ENCODE measurements around the gene ASCC3.
A peak's percentile ranks its signal among the peaks of the same experiment; 100 is the strongest.

The ASCC3 gene

DNA sequence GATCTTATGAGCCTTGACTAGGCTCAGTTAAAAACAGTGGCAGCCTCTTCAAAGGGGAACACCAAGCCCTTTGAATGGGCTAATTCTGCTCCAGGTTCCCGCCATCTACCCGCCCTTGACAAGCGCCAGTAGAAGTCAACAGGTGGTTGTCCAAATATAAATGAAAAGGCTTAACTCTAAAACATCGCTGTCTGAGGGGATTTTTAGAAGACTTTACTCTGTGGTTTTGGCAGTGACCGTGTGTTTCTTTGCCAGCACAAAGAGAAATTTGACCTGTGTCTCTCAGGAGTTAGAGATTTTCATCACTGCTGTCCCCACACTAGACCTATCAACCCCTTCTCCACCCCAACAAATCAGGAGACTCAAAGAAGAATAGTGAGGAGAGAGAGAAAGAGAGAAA lies 396.7 kb downstream of the ASCC3 start:
- H3K4ac ChIP-seq (ENCODE audit: low read depth, low read length), result no peak overlapping the region
- H3K4me1 ChIP-seq (ENCODE audit: control insufficient read depth, low read depth, low read length), result no peaks in the 10 kb centered on the region
- H2BK15ac ChIP-seq (replicated peaks; ENCODE audit: low read depth), result no peak overlapping the region
- H3K23ac ChIP-seq (ENCODE audit: low read length), result no peak overlapping the region
- no peak overlapping the region for H3K4me3 ChIP-seq (ENCODE audit: low read length)
- no peak for DNase-seq
- no peaks in the 10 kb centered on the region for H3K79me1 ChIP-seq (ENCODE audit: low read length)
- H2BK120ac ChIP-seq (ENCODE audit: low read depth, low read length), result no peak overlapping the region
- no peak overlapping the region for H3K9ac ChIP-seq (ENCODE audit: low read length)
- no peak overlapping the region for H3K56ac ChIP-seq (ENCODE audit: low read length)
- no peak overlapping the region for H2AK5ac ChIP-seq (ENCODE audit: low read length)
- H3K4me2 ChIP-seq (ENCODE audit: low read length), result no peak overlapping the region
- H3K18ac ChIP-seq (ENCODE audit: low read length), result no peak overlapping the region
- no peak overlapping the region for H2BK5ac ChIP-seq (ENCODE audit: low read length)
- H4K5ac ChIP-seq (ENCODE audit: low read length), result no peak overlapping the region
- H3K79me2 ChIP-seq (ENCODE audit: control insufficient read depth, insufficient read depth, low read length), result no peaks in the 10 kb centered on the region
- H3K27me3 ChIP-seq (ENCODE audit: insufficient read depth, low read length, poor library complexity), result no peaks in the 10 kb centered on the region
- no peak overlapping the region for H3K27ac ChIP-seq (ENCODE audit: low read depth, low read length)
- no peaks in the 10 kb centered on the region for H3K36me3 ChIP-seq (ENCODE audit: control insufficient read depth, insufficient read depth, low read length)
- H4K8ac ChIP-seq (ENCODE audit: low read depth, low read length), result no peak overlapping the region
- WGBS (ENCODE audit: extremely low coverage, insufficient coverage, low lambda C conversion rate), result no CpG with 5 or more reads among the region's 5 CpGs

DNA sequence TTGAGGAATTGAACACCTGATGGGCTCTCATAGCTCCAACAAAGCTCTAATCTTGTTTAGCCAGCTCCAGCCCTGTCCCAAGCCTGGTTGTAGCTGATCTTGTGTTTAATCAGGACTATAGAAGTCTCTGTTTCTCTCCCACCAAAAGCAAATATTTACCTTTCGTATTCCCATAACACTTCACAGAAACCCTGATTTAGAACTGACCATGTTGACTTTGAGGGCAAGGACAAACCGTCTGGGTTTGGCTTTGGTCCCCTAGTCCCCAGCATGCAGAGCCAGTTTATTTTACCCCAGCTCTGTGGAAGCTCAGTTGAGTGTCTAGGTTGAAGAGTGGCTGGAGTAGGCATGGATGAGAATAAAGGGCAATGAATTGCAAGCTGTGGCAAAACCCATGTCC lies 398.4 kb downstream of the ASCC3 start:
- H3K27ac ChIP-seq (ENCODE audit: low read depth, low read length), result no peak overlapping the region
- DNase-seq, result no peak
- H3K18ac ChIP-seq (ENCODE audit: low read length), result no peak overlapping the region
- H3K56ac ChIP-seq (ENCODE audit: low read length), result no peak overlapping the region
- no peak overlapping the region for H2BK15ac ChIP-seq (replicated peaks; ENCODE audit: low read depth)
- H3K4ac ChIP-seq (ENCODE audit: low read depth, low read length), result no peak overlapping the region
- no peak overlapping the region for H2BK120ac ChIP-seq (ENCODE audit: low read depth, low read length)
- H2AK5ac ChIP-seq (ENCODE audit: low read length), result no peak overlapping the region
- no peaks in the 10 kb centered on the region for H3K79me2 ChIP-seq (ENCODE audit: control insufficient read depth, insufficient read depth, low read length)
- no CpG with 5 or more reads among the region's 2 CpGs for WGBS (ENCODE audit: extremely low coverage, insufficient coverage, low lambda C conversion rate)
- H3K4me3 ChIP-seq (ENCODE audit: low read length), result no peak overlapping the region
- no peaks in the 10 kb centered on the region for H3K36me3 ChIP-seq (ENCODE audit: control insufficient read depth, insufficient read depth, low read length)
- H4K5ac ChIP-seq (ENCODE audit: low read length), result no peak overlapping the region
- no peaks in the 10 kb centered on the region for H3K79me1 ChIP-seq (ENCODE audit: low read length)
- no peak overlapping the region for H2BK5ac ChIP-seq (ENCODE audit: low read length)
- no peak overlapping the region for H4K8ac ChIP-seq (ENCODE audit: low read depth, low read length)
- no peaks in the 10 kb centered on the region for H3K4me1 ChIP-seq (ENCODE audit: control insufficient read depth, low read depth, low read length)
- no peak overlapping the region for H3K9ac ChIP-seq (ENCODE audit: low read length)
- H3K23ac ChIP-seq (ENCODE audit: low read length), result no peak overlapping the region
- no peaks in the 10 kb centered on the region for H3K27me3 ChIP-seq (ENCODE audit: insufficient read depth, low read length, poor library complexity)
- no peak overlapping the region for H3K4me2 ChIP-seq (ENCODE audit: low read length)

DNA sequence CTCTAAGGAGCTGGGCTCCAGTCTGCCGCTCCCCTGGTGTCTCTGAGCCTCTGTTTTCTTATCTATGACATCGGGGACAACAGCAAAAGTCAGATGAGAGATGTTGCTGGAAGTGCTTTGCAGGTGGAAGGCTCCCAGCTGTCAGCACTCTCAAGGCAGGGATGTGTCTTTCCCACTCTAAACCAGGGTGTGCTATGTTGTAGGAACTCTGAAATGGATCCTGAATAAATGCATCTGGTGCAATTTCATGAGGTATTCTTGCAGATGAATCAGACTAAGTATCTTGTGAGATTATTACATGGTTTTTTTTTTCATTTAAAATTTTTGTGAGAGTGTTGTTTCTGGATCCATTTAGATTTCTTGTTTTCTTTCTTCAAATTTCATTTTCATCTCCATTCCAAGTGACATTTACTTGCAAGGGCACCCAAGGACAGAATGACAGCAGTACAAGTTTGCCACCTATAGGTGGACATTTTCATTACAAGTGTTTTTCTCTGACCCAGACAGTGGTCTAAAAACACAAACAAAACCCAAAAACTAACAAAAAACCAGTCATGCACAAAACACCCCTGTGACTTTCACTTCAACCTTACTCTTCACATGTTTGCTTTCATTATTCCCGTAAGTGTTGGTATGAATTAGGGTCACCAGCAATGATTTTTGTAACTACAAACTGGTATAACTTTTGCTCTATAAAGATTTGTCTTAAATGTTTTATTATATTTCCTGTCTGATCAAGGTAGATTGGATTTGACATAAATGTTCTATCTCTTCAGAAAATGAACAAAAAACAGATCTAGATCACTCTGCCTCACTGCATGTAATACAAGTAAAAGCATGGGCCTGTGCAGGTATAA lies 401.7 kb downstream of the ASCC3 start:
- Histone ChIP-seq H4K8ac (ENCODE audit: low read depth, low read length) (no peak overlapping the region), H2AK5ac (ENCODE audit: low read length) (no peak overlapping the region), H3K4me2 (ENCODE audit: low read length) (no peak overlapping the region), H3K56ac (ENCODE audit: low read length) (no peak overlapping the region), H3K27me3 (ENCODE audit: insufficient read depth, low read length, poor library complexity) (no peaks in the 10 kb centered on the region), H3K23ac (ENCODE audit: low read length) (no peak overlapping the region), H3K18ac (ENCODE audit: low read length) (no peak overlapping the region), H3K27ac (ENCODE audit: low read depth, low read length) (no peak overlapping the region), H3K9ac (ENCODE audit: low read length) (no peak overlapping the region), H3K4me1 (ENCODE audit: control insufficient read depth, low read depth, low read length) (no peaks in the 10 kb centered on the region), H3K4me3 (ENCODE audit: low read length) (no peak overlapping the region), H3K79me2 (ENCODE audit: control insufficient read depth, insufficient read depth, low read length) (no peaks in the 10 kb centered on the region), H2BK5ac (ENCODE audit: low read length) (no peak overlapping the region), H3K4ac (ENCODE audit: low read depth, low read length) (no peak overlapping the region), H4K5ac (ENCODE audit: low read length) (no peak overlapping the region), H3K79me1 (ENCODE audit: low read length) (no peaks in the 10 kb centered on the region), H2BK120ac (ENCODE audit: low read depth, low read length) (no peak overlapping the region), H2BK15ac (replicated peaks; ENCODE audit: low read depth) (no peak overlapping the region), H3K36me3 (ENCODE audit: control insufficient read depth, insufficient read depth, low read length) (no peaks in the 10 kb centered on the region)
- DNase-seq, result peak; percentile 57
- no CpG with 5 or more reads among the region's 3 CpGs for WGBS (ENCODE audit: extremely low coverage, insufficient coverage, low lambda C conversion rate)

DNA sequence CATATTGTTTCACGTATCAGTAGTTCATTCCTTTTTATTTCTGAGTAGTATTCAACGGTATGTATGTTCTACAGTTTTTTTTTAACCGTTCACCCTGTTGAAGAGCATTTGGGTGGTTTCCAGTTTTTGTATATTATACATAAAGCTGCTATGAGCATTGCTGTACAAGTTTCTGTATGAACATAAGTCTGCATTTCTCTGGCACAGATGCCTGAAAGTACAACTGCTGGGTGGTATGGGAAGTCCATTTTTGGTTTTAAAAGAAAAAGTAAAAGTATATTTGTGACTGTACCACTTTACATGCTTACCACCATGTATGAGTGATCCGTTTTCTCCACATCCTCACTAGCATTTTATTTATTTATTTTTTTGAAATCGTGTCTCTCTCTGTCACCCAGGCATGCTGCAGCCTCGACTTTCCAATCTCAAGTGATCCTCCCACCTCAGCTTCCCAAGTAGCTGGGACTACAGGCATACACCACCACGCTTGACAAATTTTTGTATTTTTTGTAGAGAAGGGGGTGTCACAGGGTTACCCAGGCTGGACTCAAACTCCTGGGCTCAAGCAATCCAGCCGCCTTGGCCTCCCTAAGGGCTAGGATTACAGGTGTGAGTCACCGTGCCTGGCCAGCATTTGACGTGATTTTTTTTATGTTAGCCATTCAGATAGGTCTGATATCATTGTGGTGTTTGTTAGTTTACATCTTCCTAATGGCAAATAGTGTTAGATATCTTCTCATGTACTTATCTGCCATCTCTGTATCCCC lies 405.4 kb downstream of the ASCC3 start:
- no peak for DNase-seq
- no peak overlapping the region for H3K56ac ChIP-seq (ENCODE audit: low read length)
- no peaks in the 10 kb centered on the region for H3K4me1 ChIP-seq (ENCODE audit: control insufficient read depth, low read depth, low read length)
- H4K5ac ChIP-seq (ENCODE audit: low read length), result no peak overlapping the region
- no peaks in the 10 kb centered on the region for H3K27me3 ChIP-seq (ENCODE audit: insufficient read depth, low read length, poor library complexity)
- no peak overlapping the region for H3K27ac ChIP-seq (ENCODE audit: low read depth, low read length)
- no peak overlapping the region for H4K8ac ChIP-seq (ENCODE audit: low read depth, low read length)
- H3K4me3 ChIP-seq (ENCODE audit: low read length), result no peak overlapping the region
- no peak overlapping the region for H3K18ac ChIP-seq (ENCODE audit: low read length)
- no peak overlapping the region for H3K4ac ChIP-seq (ENCODE audit: low read depth, low read length)
- no peak overlapping the region for H3K9ac ChIP-seq (ENCODE audit: low read length)
- H3K79me1 ChIP-seq (ENCODE audit: low read length), result no peaks in the 10 kb centered on the region
- H3K79me2 ChIP-seq (ENCODE audit: control insufficient read depth, insufficient read depth, low read length), result no peaks in the 10 kb centered on the region
- H2BK15ac ChIP-seq (replicated peaks; ENCODE audit: low read depth), result no peak overlapping the region
- H3K4me2 ChIP-seq (ENCODE audit: low read length), result no peak overlapping the region
- no peak overlapping the region for H2AK5ac ChIP-seq (ENCODE audit: low read length)
- WGBS (ENCODE audit: extremely low coverage, insufficient coverage, low lambda C conversion rate), result no CpG with 5 or more reads among the region's 10 CpGs
- H3K36me3 ChIP-seq (ENCODE audit: control insufficient read depth, insufficient read depth, low read length), result no peaks in the 10 kb centered on the region
- no peak overlapping the region for H3K23ac ChIP-seq (ENCODE audit: low read length)
- H2BK120ac ChIP-seq (ENCODE audit: low read depth, low read length), result no peak overlapping the region
- H2BK5ac ChIP-seq (ENCODE audit: low read length), result no peak overlapping the region

DNA sequence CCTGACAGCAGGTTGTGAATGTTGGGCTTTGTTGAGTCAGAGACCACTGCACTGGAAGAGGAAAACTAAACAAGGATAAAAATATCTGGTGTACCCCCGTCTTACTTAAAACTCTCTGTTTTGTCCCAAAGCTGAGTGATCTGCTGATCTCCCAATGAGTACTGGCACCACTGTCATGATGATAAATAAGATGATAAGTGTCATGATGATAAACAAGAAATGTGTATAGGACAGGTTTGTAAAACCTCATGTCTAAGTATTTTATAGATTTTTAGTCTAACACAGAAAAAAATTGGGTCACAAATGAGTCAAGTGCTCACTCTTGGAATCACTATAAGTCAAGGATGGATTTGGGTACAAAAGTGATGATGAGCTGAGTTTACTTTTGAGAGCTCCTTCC lies 407.9 kb downstream of the ASCC3 start:
- no peak overlapping the region for H2BK15ac ChIP-seq (replicated peaks; ENCODE audit: low read depth)
- H4K8ac ChIP-seq (ENCODE audit: low read depth, low read length), result no peak overlapping the region
- no peak overlapping the region for H3K9ac ChIP-seq (ENCODE audit: low read length)
- no CpG with 5 or more reads among the region's 1 CpG for WGBS (ENCODE audit: extremely low coverage, insufficient coverage, low lambda C conversion rate)
- no peak overlapping the region for H3K23ac ChIP-seq (ENCODE audit: low read length)
- no peak overlapping the region for H3K4ac ChIP-seq (ENCODE audit: low read depth, low read length)
- H3K79me2 ChIP-seq (ENCODE audit: control insufficient read depth, insufficient read depth, low read length), result no peaks in the 10 kb centered on the region
- H2AK5ac ChIP-seq (ENCODE audit: low read length), result no peak overlapping the region
- no peak overlapping the region for H3K27ac ChIP-seq (ENCODE audit: low read depth, low read length)
- H3K18ac ChIP-seq (ENCODE audit: low read length), result no peak overlapping the region
- H3K4me1 ChIP-seq (ENCODE audit: control insufficient read depth, low read depth, low read length), result no peaks in the 10 kb centered on the region
- peaks cover 20% of the 10 kb centered on the region for H3K27me3 ChIP-seq (ENCODE audit: insufficient read depth, low read length, poor library complexity)
- H2BK5ac ChIP-seq (ENCODE audit: low read length), result no peak overlapping the region
- no peak overlapping the region for H4K5ac ChIP-seq (ENCODE audit: low read length)
- no peaks in the 10 kb centered on the region for H3K36me3 ChIP-seq (ENCODE audit: control insufficient read depth, insufficient read depth, low read length)
- no peak overlapping the region for H3K4me2 ChIP-seq (ENCODE audit: low read length)
- no peak overlapping the region for H3K4me3 ChIP-seq (ENCODE audit: low read length)
- H3K79me1 ChIP-seq (ENCODE audit: low read length), result no peaks in the 10 kb centered on the region
- no peak for DNase-seq
- no peak overlapping the region for H3K56ac ChIP-seq (ENCODE audit: low read length)
- no peak overlapping the region for H2BK120ac ChIP-seq (ENCODE audit: low read depth, low read length)
